ENCODE results near the gene IGFL1. TPM values are rescaled to one million over a fixed set of nuclear protein-coding genes. Genes with fewer than 3 reads are reported as not detected.
"Not testable (repeated sequence)": the region's sequence is repeated elsewhere in the genome, so short reads cannot be mapped to it uniquely, and the experiment has no call there.

IGFL1 gene
- polyA plus RNA-seq, 3 donors from 2014 or later = not detected

- Mint-ChIP-seq H3K27ac (no peak overlapping the region), H3K36me3 (no peaks in the 10 kb centered on the region), H3K4me1 (peaks cover 0 to 6% of the 10 kb centered on the region in 2 donors), H3K9me3 (no peaks in the 10 kb centered on the region), H3K4me3 (no peak overlapping the region), H3K27me3 (ENCODE audit: low read depth in 3 of 3) (peaks cover 13 to 20% (median 18%) of the 10 kb centered on the region in 3 donors)
- no peak for DNase-seq
Measured at GRCh38 chr19:46250076-46250735, 20.7 kb downstream of the IGFL1 start.

GRCh38 chr19:46251416-46251815 is 21.9 kb downstream of the IGFL1 start:
- Mint-ChIP-seq H3K27ac (no peak overlapping the region), H3K9me3 (no peaks in the 10 kb centered on the region), H3K4me3 (no peak overlapping the region), H3K27me3 (ENCODE audit: low read depth in 3 of 3) (peaks cover 15 to 24% (median 18%) of the 10 kb centered on the region in 3 donors), H3K36me3 (no peaks in the 10 kb centered on the region), H3K4me1 (peaks cover 0 to 6% of the 10 kb centered on the region in 2 donors)
- no peak for DNase-seq

DNA sequence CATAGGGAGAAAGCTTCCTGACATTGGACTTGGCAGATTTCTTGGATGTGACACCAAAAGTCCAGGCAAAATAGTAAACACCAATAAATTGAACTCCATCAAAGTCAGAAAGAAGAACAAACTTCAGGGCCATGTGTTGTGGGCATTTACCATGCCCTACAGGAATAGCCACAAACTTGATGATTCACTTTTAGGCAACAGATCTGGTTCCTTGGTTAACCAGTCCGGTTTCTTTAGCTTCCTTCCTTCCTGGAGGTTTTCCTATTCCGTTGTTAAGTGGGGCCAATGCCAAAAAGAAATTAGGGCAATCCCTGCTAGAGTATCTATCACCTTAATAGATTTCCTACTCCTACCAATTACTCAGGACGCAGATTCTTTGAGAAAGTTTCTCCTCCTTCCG is 25.2 kb downstream of the IGFL1 start:
- no peak for DNase-seq
- Mint-ChIP-seq H3K27ac (no peak overlapping the region), H3K9me3 (no peaks in the 10 kb centered on the region), H3K4me3 (no peak overlapping the region), H3K36me3 (no peaks in the 10 kb centered on the region), H3K27me3 (ENCODE audit: low read depth in 3 of 3) (peaks cover 8 to 36% (median 22%) of the 10 kb centered on the region in 3 donors), H3K4me1 (peaks cover 0 to 6% of the 10 kb centered on the region in 2 donors)

DNA sequence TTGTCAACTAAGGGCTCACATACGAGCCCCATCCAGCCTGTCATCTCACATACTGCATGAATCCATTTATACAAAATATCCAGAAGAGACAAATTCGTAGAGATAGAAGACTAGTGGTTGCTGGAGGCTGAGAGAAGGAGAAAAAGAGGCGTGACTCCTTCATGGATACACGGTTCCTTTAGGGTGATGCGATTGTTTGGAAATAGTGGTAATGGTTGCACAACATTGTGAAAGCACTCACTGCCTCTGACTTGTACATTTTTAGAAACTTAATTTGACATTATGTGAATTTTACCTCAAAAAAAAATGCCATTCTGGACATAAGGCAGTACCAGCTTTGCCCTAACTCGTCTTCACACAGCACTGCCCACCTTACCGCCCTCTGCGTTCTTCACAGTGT is 27.3 kb downstream of the IGFL1 start:
- no peak for DNase-seq
- Mint-ChIP-seq H3K4me3 (no peak overlapping the region), H3K27me3 (ENCODE audit: low read depth in 3 of 3) (peaks cover 8 to 45% (median 29%) of the 10 kb centered on the region in 3 donors), H3K36me3 (no peaks in the 10 kb centered on the region), H3K9me3 (no peaks in the 10 kb centered on the region), H3K27ac (no peak overlapping the region), H3K4me1 (peaks cover 0 to 6% of the 10 kb centered on the region in 2 donors)

GRCh38 chr19:46261501-46261900 is 32.0 kb downstream of the IGFL1 start:
- DNase-seq, H3K27ac Mint-ChIP-seq, H3K9me3 Mint-ChIP-seq, H3K4me3 Mint-ChIP-seq, H3K36me3 Mint-ChIP-seq: not testable (repeated sequence)
- H3K4me1 Mint-ChIP-seq = peaks cover 16 to 17% of the 10 kb centered on the region in 2 donors
- H3K27me3 Mint-ChIP-seq (ENCODE audit: low read depth in 3 of 3) = peaks cover 25 to 52% (median 45%) of the 10 kb centered on the region in 3 donors

- DNase-seq = peak; percentile 85 to 90 (median 87)
- not testable (repeated sequence) for H3K36me3 Mint-ChIP-seq, H3K9me3 Mint-ChIP-seq
- Mint-ChIP-seq H3K27me3 (ENCODE audit: low read depth in 3 of 3) (peaks cover 29 to 54% (median 45%) of the 10 kb centered on the region in 3 donors), H3K27ac (peak overlapping the region; percentile 74 to 89 (median 84)), H3K4me3 (peak overlapping the region; percentile 48 to 75 (median 61)), H3K4me1 (peaks cover 16 to 17% of the 10 kb centered on the region in 2 donors)
Measured at GRCh38 chr19:46262684-46263296, 33.2 kb downstream of the IGFL1 start.

DNA sequence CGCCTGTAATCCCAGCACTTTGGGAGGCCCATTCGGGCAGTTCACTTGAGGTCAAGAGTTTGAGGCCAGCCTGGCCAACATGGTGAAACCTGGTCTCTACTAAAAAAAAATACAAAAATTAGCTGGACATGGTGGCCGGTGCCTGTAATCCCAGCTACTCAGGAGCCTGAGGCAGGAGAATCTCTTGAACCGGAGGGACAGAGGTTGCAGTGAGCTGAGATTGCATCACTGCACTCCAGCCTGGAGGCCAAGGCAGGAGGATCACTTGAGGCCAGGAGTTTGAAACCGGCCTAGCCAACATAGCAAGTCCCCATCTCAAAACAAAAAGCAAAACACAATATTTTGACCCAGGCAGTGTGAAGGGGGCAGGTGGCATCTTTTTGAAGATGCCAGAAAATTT is 35.3 kb downstream of the IGFL1 start:
- Mint-ChIP-seq H3K27me3 (ENCODE audit: low read depth in 3 of 3) (peaks cover 33 to 51% (median 36%) of the 10 kb centered on the region in 3 donors), H3K4me1 (peaks cover 21 to 30% of the 10 kb centered on the region in 2 donors)
- H3K4me3 Mint-ChIP-seq, H3K27ac Mint-ChIP-seq, H3K9me3 Mint-ChIP-seq, H3K36me3 Mint-ChIP-seq, DNase-seq: not testable (repeated sequence)

DNA sequence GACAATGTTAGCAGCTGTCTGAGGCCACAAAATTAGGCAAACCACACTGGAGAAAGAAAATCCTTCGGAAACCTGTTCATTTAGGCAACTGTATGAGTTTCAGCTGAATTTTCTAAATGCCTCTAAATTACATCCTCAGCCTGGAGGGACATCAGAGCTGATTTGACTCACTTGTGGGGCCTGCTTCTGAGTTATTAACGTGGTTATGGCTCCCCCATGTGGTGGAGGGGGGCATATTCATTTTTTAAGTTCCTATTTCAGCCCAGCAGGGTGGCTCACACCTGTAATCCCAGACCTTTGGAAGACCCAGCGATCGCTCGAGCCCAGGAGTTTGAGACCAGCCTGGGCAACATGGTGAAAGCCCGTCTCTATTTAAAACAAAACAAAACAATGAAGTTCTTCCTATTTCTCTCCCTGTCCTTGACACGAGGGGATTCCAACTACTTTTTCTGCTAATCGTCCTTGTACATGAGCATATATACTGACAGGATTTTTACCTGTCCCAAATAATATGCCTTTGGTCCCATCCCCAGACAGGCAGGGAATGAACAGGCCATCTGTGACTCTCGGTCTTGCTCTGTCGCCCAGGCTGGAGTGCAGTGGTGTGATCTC is 35.8 kb downstream of the IGFL1 start:
- H3K4me1 Mint-ChIP-seq = peaks cover 21 to 30% of the 10 kb centered on the region in 2 donors
- no peaks in the 10 kb centered on the region for H3K36me3 Mint-ChIP-seq
- no peak overlapping the region for H3K27ac Mint-ChIP-seq
- peak overlapping the region in 2 of 5 donors; percentile 17 to 27 for H3K4me3 Mint-ChIP-seq
- peaks cover 0 to 3% (median 0%) of the 10 kb centered on the region in 6 donors for H3K9me3 Mint-ChIP-seq
- peak; percentile 71 to 80 (median 75) for DNase-seq
- peaks cover 33 to 47% (median 39%) of the 10 kb centered on the region in 3 donors for H3K27me3 Mint-ChIP-seq (ENCODE audit: low read depth in 3 of 3)

- peaks cover 0 to 3% (median 0%) of the 10 kb centered on the region in 6 donors for H3K9me3 Mint-ChIP-seq
- H3K27ac Mint-ChIP-seq = peak overlapping the region in 1 of 6 donors; percentile 54
- H3K4me3 Mint-ChIP-seq = peak overlapping the region in 1 of 5 donors; percentile 17
- H3K4me1 Mint-ChIP-seq = peaks cover 7 to 19% of the 10 kb centered on the region in 2 donors
- no peaks in the 10 kb centered on the region for H3K36me3 Mint-ChIP-seq
- H3K27me3 Mint-ChIP-seq (ENCODE audit: low read depth in 3 of 3) = peaks cover 26 to 42% (median 35%) of the 10 kb centered on the region in 3 donors
- peak; percentile 32 to 58 (median 53) for DNase-seq
Measured at GRCh38 chr19:46269101-46269500, 39.6 kb downstream of the IGFL1 start.

DNA sequence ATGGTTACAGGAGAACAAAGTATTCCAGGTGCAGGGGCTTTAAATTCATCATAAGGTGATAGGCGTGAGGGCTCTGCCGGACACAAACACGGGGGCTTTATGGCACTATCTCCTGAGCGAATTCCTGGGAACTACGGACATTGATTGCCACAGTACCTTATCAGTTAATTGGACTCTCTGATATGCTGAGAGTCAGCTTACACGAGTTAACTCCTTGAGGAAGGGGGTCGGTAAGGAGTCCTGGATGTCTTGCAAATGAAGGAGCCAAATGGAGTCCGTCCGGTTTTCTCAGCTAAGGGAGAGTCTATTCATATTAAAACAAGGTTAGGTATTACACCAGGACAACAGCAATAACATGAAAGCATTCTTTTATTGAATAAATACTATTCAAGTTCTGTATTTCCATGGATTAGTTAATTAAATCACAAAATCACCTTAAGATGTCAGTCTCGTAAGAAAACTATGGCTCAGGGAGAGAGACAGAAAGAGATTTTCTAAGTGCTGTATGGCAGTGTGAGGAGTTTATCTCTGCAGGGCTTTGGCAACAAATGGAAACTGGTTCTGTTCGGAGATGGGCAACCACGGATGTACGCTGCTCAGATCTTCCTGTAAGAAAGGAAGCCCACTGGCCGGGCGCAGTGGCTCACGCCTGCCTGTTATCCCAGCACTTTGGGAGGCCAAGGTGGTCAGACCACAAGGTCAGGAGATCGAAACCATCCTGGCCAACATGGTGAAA is 41.1 kb downstream of the IGFL1 start:
- no peak for DNase-seq
- peaks cover 6 to 19% of the 10 kb centered on the region in 2 donors for H3K4me1 Mint-ChIP-seq
- no peak overlapping the region for H3K4me3 Mint-ChIP-seq
- H3K36me3 Mint-ChIP-seq = no peaks in the 10 kb centered on the region
- H3K27ac Mint-ChIP-seq = no peak overlapping the region
- peaks cover 0 to 3% (median 0%) of the 10 kb centered on the region in 6 donors for H3K9me3 Mint-ChIP-seq
- H3K27me3 Mint-ChIP-seq (ENCODE audit: low read depth in 3 of 3) = peaks cover 15 to 37% (median 24%) of the 10 kb centered on the region in 3 donors

DNA sequence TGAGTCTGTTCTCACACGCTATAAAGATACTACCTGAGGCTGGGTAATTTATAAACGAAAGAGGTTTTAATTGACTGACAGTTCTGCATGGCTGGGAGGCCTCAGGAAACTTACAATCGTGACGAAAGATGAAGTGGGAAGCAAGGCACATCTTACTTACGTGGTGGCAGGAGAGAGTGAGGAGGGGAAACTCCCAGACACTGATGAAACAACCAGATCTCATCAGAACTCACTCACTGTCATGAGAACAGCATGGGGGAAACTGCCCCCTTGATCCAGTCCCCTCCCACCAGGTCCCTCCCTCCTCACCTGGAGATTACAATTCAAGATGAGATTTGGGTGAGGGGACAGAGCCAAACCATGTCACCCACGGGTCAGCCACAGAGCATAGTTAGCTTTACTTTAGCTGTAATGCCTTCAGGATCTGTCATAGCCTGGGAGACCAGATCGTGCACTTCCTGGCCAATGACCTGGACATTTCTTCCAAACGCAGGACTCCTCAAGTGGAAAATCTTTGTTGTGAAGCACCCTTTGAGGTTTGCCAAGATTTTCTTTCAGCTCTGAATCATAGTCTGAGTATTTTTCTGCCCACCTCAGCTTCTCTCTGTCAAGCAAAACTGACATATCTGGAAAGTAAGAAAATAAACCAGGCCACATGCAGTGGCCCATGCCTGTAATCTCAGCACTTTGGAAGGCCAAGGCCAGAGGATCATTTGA is 42.1 kb downstream of the IGFL1 start:
- DNase-seq = no peak
- H3K36me3 Mint-ChIP-seq = no peaks in the 10 kb centered on the region
- H3K9me3 Mint-ChIP-seq = peaks cover 0 to 3% (median 0%) of the 10 kb centered on the region in 6 donors
- no peak overlapping the region for H3K27ac Mint-ChIP-seq
- H3K27me3 Mint-ChIP-seq (ENCODE audit: low read depth in 3 of 3) = peaks cover 14 to 33% (median 21%) of the 10 kb centered on the region in 3 donors
- H3K4me1 Mint-ChIP-seq = peaks cover 6 to 19% of the 10 kb centered on the region in 2 donors
- H3K4me3 Mint-ChIP-seq = no peak overlapping the region

- not testable (repeated sequence) for H3K27ac Mint-ChIP-seq, DNase-seq, H3K36me3 Mint-ChIP-seq, H3K9me3 Mint-ChIP-seq, H3K4me3 Mint-ChIP-seq
- H3K27me3 Mint-ChIP-seq (ENCODE audit: low read depth in 3 of 3) = peaks cover 12 to 26% (median 21%) of the 10 kb centered on the region in 3 donors
- H3K4me1 Mint-ChIP-seq = peaks cover 3 to 12% of the 10 kb centered on the region in 2 donors
Measured at GRCh38 chr19:46273931-46274330, 44.4 kb downstream of the IGFL1 start.

- Mint-ChIP-seq H3K27me3 (ENCODE audit: low read depth in 3 of 3) (peaks cover 3 to 13% (median 9%) of the 10 kb centered on the region in 3 donors), H3K27ac (no peak overlapping the region), H3K36me3 (no peaks in the 10 kb centered on the region), H3K4me3 (no peak overlapping the region), H3K9me3 (no peaks in the 10 kb centered on the region), H3K4me1 (no peaks in the 10 kb centered on the region)
- no peak for DNase-seq
Measured at GRCh38 chr19:46279177-46279576, 49.6 kb downstream of the IGFL1 start.

Data from immature natural killer cell (primary cell).